ENCODE data around the gene SORL1. TPM values are rescaled to one million over a fixed set of nuclear protein-coding genes. Genes with fewer than 3 reads are reported as not detected.
"Not testable (repeated sequence)": the region's sequence is repeated elsewhere in the genome, so short reads cannot be mapped to it uniquely, and the experiment has no call there.

The SORL1 gene
- total RNA-seq, 1 donor from 2014 or later, result 25.3 TPM

DNA sequence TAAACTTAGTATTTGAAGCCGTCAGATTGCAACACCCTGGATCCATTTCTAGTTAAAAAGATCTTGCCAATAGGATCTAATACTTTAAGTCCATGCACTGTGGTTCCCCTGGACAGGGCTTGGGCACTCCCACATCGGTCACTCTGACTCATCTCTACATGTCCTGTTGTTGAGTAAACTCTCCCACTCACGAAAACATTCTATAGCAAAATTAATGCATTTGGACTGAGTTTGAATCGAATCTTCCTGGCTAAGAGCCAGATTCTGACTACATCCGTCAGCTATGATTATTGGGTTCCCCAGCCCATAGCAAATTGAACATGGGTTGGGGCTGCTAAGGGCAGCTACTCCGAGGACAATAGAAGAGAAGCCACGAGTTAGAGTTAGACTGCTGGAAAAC lies 182.8 kb downstream of the SORL1 start:
- DNase-seq, result no peak

DNA sequence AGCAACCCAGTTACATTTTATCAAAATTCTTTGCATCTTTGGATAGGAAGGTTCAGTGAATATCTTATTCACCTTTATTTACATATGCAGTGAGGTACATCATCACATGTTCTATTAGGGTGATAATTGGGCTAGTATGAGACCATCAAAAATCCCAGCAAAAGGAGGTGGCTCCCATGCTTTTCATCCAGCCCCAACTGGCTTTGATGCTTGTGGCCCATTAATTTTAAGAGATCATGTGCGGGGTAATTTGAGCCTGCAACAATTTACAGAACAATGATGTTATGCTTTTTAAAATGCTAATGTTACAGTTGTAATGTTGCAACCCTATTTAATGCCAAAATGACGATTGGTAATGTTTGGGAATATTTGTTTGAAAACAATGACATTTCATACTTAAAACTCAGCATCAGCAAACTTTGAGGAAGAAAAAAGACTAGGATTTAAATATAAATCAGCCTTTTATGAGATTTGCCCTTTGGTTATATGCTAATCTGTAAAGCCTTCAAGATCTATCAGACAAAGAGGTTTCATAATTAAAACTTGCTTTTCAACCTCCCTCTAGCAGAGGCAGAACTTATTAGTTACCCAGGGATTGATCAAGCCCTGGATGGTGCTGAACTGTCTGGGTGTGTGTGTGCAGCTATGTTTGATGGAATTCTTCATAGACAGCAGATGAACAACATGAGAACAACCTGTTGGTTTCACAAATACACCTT lies 184.1 kb downstream of the SORL1 start:
- DNase-seq, result no peak

DNA sequence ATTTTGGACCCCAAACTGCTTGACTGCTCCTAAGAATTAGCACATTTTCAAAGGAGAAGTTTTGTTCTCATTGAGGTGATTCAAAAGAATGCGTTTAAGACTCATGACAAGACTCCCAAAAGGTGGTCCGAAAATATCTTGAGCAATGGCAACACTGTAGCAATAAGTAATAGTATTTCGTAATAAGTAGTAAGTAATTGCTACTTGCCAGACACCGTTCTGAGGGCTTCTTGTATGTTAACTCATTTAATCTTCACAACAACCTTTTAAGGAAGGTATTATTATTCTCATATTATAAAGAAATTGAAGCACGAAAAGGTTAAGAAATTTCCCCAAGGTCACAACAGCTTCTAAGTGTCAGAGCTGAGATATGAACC lies 184.7 kb downstream of the SORL1 start:
- DNase-seq, result no peak

DNA sequence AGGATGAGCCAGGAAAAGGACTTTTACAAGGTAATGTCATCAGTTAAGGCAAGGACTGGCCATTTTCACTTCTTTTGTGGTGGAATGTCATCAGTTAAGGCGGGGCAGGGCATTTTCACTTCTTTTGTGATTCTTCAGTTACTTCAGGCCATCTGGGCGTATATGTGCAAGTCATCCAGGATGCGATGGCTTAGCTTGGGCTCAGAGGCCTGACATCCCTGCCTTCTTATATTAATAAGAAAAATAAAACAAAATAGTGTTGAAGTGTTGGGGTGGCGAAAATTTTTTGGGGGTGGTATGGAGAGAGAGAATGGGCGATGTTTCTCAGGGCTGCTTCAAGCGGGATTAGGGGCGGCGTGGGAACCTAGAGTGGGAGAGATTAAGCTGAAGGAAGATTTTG lies 185.5 kb downstream of the SORL1 start:
- DNase-seq, result not testable (repeated sequence)

DNA sequence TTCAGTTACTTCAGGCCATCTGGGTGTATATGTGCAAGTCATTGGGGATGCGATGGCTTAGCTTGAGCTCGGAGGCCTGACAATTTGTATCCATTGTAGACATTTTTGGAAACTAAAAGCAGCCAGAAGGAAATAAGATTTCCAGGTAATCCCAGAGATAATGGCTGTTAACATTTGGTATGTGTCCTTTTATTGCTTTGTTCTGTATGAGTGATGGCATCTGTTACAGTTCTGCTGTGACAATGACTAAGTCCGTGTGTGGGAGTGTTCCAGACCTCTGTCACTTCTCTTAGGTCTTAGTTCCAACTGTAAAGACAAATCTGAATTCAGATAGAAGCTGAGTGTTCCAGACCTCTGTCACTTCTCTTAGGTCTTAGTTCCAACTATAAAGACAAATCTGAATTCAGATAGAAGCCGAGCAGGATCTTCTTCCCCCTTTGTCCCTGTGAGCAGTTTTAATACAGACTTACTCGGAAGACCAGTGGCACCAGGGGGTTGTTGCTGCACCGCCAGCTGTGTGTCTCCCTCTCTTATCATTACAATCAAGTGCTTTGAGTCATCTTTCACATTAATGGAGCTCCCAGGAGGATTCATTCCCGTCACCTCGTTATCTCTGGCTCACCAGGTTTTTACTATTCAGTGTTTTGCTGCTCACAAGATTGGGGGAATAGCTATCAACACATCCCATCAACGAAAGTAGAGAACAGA lies 191.5 kb downstream of the SORL1 start:
- no peak for DNase-seq

DNA sequence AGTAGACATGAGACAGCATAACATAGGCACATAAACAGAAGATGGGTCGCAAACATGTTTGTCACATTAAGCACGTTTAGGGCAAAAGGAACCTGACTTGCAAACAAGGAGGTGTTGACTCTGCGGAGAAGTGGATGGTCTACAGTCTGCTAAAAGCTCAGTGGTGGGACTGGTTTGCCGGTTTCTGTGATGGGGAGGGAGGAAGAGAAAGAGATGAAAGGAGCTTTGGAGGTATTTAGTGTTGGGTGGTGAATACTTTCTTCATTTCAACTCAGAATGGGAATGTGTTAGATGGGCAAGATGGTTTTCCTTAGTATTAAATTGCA lies 192.0 kb downstream of the SORL1 start:
- no peak for DNase-seq

DNA sequence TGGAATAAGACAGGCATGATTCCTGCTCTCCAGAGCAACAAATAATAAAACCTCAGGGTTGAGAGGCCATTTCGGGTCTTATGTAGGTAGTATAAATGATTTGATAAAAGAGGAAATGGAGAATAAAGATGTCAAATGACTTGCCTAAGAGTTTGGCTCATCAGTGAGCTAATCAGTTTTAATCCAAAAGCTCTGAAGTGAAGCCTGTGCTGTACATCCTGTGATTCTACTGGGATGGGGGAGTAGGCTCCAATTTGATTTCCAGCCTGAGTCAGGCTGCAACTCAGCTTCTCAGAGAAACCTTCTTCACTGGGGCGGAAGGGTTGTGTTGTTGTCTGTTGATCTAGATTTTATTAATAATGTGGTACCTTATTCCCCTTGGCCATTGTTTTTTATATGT lies 192.9 kb downstream of the SORL1 start:
- no peak for DNase-seq

DNA sequence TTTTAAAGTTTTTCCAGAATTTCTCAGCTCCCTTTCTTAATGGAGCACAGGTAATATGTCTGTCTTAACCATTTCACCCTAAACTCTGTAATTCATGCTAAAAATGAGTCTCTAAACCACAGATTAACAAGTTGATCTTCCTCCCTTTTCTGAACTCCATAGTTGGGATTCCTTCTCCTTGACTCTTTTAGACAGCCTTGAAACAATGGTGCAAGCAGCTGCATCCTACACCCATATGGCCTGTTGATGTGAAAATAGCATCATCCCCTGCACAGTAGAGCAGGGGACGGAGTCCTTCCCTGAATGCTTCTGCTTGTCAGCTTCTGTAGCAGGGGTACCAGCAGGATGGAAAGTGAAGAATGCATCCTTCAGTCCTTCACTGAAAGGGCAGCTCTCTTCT lies 193.5 kb downstream of the SORL1 start:
- no peak for DNase-seq

DNA sequence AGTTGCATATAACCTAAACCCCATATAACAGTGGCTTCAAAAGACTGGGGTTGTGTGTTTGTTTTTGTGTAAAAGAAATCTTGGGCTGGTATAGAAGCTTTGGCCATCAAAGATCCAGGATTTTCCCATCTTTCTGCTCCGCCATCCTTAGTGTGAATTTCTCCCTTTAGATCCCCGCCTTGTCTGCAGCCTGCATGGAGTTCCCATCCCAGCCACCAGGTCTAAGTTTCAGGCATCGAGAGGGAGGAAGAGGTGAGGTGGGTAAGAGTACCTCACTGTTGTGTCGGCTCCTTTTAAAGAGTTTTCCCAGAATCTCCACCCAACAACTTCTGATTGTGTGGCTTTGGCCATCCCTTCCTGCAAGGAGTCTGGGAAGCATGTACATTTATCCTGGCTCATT lies 196.2 kb downstream of the SORL1 start:
- no peak for DNase-seq

DNA sequence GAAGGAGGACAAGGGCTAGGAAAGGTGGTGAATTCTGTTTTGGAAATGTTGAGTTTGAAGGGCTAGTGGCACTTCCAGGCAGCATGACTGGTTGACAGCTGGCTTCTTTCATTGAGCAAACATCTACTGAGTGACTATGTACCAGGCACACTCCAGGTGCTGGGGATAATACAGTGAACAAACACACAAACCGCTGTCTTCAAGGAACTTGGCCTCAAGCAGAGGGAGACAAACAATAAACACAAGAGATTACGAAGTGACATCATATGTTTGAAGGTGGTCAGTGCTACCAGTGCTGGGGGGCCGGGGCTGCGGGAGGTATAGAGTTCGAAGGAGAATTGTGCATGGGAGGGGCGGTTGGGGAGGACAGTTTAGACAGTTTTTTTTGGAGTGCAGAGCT lies 197.7 kb downstream of the SORL1 start:
- DNase-seq, result no peak

DNA sequence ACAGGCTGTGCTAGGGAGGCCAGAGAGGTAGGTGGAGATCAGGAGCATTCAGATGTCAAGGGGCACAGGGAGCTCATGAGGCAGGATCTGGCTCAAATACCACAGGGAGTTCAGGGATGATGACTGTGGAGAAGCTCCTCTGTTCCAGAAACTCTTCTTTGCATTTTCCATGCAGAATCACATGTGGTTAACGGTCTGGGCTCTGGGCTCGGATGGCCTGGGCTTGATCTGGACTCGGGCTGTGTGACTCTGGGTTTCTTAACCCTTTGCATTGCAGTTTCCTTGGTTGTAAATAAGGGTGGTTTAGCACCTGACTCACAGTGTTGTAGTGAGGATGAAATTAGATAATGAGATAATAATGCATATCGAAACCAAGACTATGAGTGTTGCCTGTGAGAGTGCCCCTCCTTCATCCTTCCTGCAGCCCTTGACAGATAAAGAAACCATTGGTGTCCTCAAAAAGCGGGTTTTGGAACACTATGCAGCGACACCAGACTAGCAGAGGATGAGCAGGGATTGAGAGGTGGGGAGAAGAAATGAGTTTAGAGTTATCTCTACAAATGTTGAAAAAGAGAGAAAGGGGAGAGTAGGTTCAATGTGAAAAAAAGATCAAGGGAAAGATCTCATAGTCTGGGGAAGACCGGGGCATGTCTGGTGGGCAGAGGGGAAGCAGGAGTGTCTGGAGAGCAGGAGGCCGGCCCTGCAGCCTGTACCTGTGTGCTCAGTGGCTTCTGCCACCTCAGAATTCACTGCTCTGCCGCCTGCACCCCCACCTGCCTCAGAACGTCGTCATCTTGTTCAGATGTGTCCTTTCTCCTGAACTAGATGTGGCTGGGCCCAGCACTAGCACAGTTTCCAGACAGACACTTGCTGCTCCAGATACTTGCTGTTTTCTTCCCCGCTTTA lies 198.5 kb downstream of the SORL1 start:
- no peak for DNase-seq

DNA sequence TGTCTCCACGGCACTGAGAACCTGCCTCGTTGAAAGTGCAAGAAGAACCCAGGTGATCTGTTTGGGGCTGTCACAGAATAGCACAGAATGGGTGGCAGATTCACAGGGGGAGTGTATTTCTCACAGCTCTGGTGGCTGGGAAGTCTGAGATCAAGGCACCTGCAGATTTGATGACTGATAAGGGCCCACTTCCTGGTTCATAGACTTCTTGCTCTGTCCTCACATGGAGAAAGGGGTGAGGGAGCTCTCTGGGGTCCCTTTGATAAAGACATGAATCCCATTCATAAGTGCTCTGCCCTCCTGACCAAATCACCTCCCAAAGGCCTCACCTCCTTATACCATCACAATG lies 199.1 kb downstream of the SORL1 start:
- DNase-seq, result no peak

DNA sequence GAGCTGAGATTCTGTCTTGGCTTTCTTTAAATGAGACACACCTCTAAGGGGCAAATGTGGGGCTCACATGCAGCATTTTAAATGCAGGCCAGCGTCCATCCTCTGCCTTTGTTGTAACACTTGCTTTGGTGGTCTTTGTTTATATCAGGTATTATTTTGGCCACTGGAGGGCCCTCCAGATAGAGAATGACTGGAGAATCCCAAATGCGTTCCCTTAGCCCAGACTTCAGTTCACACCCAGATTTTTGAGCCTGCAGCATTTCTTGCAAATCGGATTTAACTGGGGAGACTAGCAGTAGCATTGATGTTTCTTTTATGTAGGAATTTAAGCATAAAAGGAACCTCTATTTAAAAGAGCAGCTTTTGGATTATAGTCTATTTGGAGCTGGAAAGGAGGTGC lies 200.9 kb downstream of the SORL1 start:
- peak; percentile 61 for DNase-seq

DNA sequence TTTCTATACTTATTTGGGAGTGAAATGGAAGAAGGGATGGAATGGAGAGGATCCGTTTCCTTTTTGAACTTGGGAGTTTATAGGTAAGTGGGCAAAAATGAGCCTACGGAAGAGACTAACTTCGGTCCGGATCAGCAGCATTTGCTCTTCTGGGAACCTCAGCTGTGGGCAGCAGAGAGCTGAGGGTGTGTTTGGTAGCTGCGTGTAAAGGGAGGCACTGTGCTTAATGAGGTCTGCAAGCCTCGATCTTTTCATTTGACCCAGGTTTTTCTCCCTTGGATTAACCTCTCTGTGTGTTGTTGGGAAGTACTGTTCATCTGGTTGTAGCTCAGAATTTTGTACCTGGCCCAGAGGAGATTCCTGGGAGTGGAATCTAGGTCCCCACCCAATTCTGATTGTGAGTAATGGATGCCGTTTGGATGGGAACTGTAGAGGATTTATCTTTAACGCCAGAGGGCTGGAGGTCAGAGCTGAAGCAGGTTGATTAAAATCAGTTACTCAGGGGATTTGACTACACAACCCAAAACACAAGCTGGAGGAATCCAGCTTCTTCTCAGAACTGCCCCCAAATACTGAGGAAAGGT lies 202.2 kb downstream of the SORL1 start:
- no peak for DNase-seq

DNA sequence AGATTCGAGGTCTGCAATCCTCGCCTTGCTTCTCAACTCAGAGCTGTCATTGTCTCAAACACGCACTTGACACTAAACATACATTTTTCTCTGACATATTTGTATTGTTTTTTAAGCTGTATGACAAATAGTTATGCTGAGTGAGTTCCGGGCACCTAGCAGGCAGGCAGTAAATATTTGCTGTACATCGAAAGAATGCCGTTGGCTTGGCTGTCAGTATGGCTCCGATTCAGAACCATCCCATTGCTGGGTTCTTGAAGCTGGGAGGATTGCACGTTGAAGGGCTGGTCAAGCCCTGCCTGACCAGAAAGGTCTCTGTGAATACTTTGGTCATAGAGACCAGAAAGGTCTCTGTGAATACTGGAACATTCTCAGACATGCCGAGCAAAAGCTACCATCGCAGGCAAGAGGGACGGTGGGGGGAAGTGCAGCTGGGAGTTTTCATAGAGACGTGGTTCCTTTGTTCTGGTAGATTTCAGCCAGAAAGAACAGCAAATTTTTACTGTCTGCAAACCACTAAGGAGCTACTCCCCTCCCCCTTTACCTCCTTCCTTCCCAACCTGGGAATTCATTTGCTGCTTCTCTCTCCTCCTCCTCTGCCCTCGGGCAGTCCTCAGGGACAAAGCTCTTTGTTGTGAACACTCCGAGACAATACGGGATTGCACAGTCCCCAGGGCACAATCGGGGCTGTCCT lies 202.9 kb downstream of the SORL1 start:
- DNase-seq, result peak; percentile 54

DNA sequence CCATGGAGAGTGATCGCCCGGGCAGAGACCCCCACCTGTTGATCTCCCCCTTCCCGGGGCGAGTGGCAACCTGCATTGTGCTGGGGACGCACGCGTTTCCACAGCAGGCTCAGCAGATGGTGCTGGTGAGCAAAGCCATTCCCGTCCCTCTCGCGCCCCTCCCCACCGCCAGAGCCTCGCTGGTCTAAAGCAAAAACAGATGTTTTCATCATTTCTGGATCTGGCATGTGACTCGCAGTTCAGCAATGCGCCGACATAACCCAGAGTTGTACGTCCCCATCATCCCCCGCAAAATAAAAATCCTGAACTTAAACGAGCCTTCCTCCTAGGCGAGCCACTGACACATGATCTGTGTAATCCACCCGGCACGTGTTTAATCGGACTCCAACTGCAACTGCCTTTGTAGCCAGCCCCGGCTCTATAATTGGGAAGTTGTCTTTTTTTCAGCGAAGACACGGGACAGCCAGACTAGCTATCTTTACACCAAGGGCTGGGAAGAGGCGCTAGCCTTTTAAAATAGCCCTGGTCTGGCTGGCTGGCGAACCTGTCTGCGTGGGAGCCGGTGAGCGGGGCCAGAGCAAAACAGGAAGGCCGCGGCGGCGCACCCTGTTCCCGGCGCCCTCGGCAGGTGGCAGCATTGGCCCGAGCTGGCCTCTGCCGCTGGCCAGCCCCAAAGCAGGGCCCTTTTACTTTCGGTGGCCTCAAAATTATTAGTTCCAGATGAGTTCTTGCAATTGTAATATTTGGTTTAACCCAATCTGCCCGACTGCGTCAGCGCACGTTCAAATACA lies 203.6 kb downstream of the SORL1 start:
- DNase-seq, result peak; percentile 98

DNA sequence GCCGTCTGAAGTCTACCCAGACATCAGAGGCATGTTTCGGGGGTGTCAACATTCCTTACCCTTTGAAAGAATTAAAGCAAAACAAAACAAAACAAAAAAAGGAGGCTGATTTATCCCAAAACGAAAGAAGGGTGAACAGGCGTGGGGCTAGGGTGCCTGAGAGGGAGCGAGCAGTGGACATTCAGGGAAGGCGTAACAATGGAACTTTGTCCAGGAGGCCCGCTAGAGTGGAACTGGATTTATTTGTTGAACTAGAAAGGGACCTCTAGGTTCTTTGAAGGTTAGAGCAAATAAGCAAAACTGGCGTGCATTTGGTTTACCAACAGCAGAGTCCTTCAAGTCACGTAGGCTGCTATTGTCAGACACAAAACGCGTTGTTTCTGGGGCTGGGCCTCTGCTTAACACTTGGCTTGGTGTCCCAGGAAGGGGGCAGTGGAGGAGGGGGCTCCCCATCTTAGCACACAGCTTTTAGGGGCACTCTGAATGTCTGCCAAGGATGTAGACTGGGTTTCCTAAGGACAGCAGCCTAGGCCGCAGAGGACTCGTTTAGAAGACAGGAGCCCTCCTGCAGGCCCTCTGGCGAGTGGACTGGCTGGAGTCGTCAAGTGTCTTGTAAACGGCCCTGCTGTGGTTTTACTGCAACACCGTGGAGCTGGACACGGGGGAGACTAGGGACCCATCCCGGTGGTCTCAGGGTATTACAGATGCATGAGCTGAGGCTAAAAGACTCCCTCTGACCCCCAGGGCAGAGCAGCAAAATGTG lies 204.4 kb downstream of the SORL1 start:
- DNase-seq, result peak; percentile 52

DNA sequence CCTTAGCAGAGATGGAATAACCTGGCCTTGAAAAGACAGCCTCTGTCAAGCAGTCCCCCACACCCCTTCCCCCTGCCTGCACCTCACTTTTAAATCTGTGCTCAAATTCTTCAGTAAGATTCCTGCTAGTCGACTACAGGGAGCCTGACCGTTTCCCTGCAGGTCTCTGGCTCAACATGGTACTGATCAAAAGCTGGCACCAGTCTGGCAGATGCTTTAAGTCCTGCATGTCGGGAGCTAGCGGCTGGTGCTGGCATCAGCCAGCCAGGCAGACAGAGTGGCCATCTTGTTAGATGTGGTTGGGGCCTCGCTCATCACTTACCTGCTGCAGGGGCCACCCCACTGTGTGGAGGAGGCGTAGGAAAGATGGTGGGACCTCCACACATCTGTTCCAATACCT lies 205.0 kb downstream of the SORL1 start:
- no peak for DNase-seq

DNA sequence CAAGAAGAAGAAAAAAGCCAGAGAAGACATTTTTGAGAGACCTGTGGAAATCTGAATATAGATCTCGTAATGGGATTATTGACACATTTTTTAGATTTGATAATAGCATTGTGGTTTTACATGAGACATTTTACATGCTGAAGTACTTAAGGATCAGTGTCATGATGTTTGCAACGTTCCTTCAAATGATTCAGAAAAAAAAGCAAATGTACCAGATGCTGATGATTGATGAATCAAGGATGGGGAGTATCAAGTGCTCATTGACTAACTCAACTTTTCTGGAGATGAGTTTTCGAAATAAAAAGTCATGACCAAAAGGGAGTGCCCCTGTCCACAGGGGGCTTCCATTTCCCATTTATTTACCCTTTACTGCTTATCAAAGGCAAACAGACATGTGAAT lies 207.7 kb downstream of the SORL1 start:
- DNase-seq, result no peak

DNA sequence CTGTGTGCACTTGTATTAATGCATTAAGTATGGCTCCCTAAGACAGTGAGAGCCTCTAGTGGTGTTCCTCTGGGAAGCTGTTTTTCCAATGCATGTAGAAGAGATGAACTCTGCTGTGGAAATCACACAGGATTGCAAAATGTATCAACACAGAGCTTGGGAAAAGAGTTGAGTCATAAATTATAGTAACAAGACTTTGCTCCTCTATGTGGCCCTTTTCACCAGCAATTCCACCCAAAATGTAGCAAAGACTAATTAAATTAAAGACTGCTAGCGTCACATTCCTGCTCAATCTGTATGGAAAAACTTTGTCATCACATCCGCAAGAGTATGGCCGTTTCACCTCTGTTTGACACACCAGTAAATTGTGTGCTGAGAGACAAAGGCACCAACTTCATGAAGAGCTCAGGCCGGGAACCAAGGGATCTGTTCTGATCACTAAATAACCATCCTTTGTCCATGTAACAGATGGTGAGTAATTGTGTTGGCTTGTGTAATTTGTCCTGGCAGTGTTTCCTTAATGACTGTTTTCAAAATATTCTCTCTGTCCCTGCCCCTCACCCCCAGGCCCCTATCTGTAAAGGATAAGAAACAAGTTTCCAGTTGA lies 209.9 kb downstream of the SORL1 start:
- no peak for DNase-seq
